Transverse colon (tissue), 4 donors: ENCODE data around the gene ATP9B. TPM values are rescaled to one million over a fixed set of nuclear protein-coding genes. Genes with fewer than 3 reads are reported as not detected.

Source experiments
- DNase-seq: peaks from one replicate; pipeline ENCODE4 v3.0.0-alpha.2; 2019
- H3K27ac ChIP-seq, 4 donors: fragments of 200-600 bp; sonication (generic); 2 replicates each; pipeline ENCODE4 v1.5.1; 2016 to 2018; ENCODE audit warnings: inconsistent platforms in 4 of 4
- H3K27me3 ChIP-seq: fragments of 200-600 bp; sonication (generic); 2 replicates; pipeline ENCODE4 v1.5.1; 2017; ENCODE audit warnings: inconsistent platforms
- H3K36me3 ChIP-seq, 4 donors: fragments of 200-600 bp; sonication (generic); 2 replicates each; pipeline ENCODE4 v1.5.1; 2017 to 2019; ENCODE audit warnings: inconsistent platforms in 4 of 4
- H3K4me1 ChIP-seq, 4 donors: fragments of 200-600 bp; sonication (generic); 2 replicates each; pipeline ENCODE4 v1.5.1; 2017 to 2020; ENCODE audit warnings: inconsistent platforms in 4 of 4
- H3K4me3 ChIP-seq, 4 donors: fragments of 200-600 bp; sonication (generic); 1 replicate in 1 of 4; 2 replicates in 3 of 4; pipeline versions ENCODE4 v1.5.1 to v1.6.1; 2017 to 2019; ENCODE audit warnings: inconsistent platforms in 4 of 4
- H3K9me3 ChIP-seq, 2 donors: fragments of 200-600 bp; sonication (generic); 2 replicates each; pipeline ENCODE4 v1.5.1; 2017 to 2019; ENCODE audit warnings: inconsistent platforms in 2 of 2
- EP300 ChIP-seq: sonication (generic); formaldehyde crosslinking; IDR thresholded peaks from one replicate; pipeline ENCODE4 v1.6.1; 2017; ENCODE audit warnings: antibody characterized with exemption, low read depth
- POLR2A ChIP-seq: fragments of 450-650 bp; IDR thresholded peaks from one replicate; pipeline ENCODE4 v1.6.1; 2016; ENCODE audit warnings: antibody characterized with exemption, mild to moderate bottlenecking, moderate library complexity
- POLR2AphosphoS5 ChIP-seq, 3 donors: sonication (generic); formaldehyde crosslinking; IDR thresholded peaks; one replicate each; pipeline ENCODE4 v1.6.1; 2016; ENCODE audit warnings: antibody characterized with exemption in 3 of 3
- WGBS, 2 donors: methylation state at CpG; one replicate each; pipeline ENCODE4 v1.1.5; 2018; ENCODE audit warnings: low coverage in 1 of 2; 5-methylcytosine and 5-hydroxymethylcytosine counted together
- in situ Hi-C, 4 donors: fragments of 200-750 bp; cut with MboI; loops; one replicate each; pipeline versions ENCODE4 v1.15.0 to v1.15.1; 2017; ENCODE audit warnings: low sequenced_read_pairs in 3 of 4, low pct_ligation_motif_present in 1 of 4, low pct_unique_long_range_greater_than_20kb in 1 of 4
- intact Hi-C: fragments of 100-400 bp; cut with DNase I; formaldehyde crosslinking; loops from one replicate; pipeline ENCODE4 v1.15.1; 2023; ENCODE audit warnings: low total_unique reads
- total RNA-seq, 4 donors: library from RNA; depleted of rRNA; stranded (reverse); fragments of >200 nt; gene quantifications; one replicate each; pipeline ENCODE4 v1.1.0, GENCODE V29; 2016
- TF ChIP-seq, protein P1 (sequence below), 5 experiments: fragments of 200-600 bp in 3 of 5; fragments of 450-650 bp in 2 of 5; sonication (generic) in 3 of 5; IDR thresholded peaks; 1 replicate in 2 of 5; 2 replicates in 3 of 5; pipeline ENCODE4 v1.5.1; 2016 to 2017; ENCODE audit warnings: antibody characterized with exemption in 5 of 5, inconsistent platforms in 3 of 5, mild to moderate bottlenecking in 2 of 5, moderate library complexity in 1 of 5

ATP9B gene
- total RNA-seq, 4 donors from 2014 or later = 36.3 to 70.3 (median 41.6) TPM

DNA sequence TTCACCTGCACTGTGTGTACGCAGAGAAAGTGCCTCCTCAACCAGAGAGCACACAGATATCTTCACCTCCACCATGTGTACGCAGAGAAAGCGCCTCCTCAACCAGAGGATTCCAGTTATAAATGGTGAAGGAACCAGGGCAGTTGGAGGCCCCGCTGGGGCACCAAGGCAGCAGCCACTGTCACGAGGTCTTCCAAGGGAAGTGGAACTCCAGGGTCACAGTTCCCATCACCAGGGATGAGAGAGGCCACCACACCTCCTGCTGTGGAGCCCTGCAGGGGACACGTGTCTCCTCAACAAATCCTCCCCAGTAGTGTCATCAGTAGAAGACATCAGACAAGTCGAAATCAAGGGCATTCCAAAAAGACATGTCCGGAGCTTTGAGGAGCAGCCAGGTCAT is 298.3 kb downstream of the ATP9B start:
- WGBS, 2 donors = 94 to 100% methylated on average over 1 to 7 of the region's 8 CpGs
- Histone ChIP-seq H3K4me1 (no peaks in the 10 kb centered on the region), H3K4me3 (no peak overlapping the region), H3K27ac (no peak overlapping the region), H3K36me3 (no peaks in the 10 kb centered on the region), H3K9me3 (no peaks in the 10 kb centered on the region), H3K27me3 (no peaks in the 10 kb centered on the region)
- intact Hi-C loops = no loop called here
- in situ Hi-C loops = no loop called here
- TF ChIP-seq EP300 = no peak
- no peak for TF ChIP-seq POLR2AphosphoS5 (IDR thresholded peaks at IDR 0.05)
- TF ChIP-seq POLR2A = no peak
- TF ChIP-seq, protein P1, sequence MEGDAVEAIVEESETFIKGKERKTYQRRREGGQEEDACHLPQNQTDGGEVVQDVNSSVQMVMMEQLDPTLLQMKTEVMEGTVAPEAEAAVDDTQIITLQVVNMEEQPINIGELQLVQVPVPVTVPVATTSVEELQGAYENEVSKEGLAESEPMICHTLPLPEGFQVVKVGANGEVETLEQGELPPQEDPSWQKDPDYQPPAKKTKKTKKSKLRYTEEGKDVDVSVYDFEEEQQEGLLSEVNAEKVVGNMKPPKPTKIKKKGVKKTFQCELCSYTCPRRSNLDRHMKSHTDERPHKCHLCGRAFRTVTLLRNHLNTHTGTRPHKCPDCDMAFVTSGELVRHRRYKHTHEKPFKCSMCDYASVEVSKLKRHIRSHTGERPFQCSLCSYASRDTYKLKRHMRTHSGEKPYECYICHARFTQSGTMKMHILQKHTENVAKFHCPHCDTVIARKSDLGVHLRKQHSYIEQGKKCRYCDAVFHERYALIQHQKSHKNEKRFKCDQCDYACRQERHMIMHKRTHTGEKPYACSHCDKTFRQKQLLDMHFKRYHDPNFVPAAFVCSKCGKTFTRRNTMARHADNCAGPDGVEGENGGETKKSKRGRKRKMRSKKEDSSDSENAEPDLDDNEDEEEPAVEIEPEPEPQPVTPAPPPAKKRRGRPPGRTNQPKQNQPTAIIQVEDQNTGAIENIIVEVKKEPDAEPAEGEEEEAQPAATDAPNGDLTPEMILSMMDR (IDR thresholded peaks at IDR 0.05) = no peak
- DNase-seq = no peak

DNA sequence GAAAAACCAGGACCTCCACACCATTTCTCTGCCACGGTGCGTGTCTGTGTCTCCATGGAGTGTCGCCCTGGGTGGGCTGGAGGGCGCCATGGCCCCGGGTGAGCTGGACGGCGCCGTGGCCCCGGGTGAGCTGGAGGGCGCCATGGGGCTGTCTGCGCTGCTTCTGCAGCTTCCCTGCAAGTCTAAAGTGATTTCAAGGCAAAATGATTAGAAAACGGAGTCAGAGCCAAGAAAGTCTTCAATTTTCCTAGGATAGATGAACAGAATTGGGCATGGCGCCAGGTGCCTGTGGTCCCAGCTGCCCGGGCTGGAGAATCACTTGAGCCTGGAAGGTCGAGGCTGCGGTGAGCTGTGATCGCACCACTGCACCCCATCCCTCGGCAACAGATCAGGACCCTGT is 298.8 kb downstream of the ATP9B start:
- in situ Hi-C loops (no loop called here), intact Hi-C loops (no loop called here)
- DNase-seq = no peak
- no peaks in the 10 kb centered on the region for H3K9me3 ChIP-seq
- no peaks in the 10 kb centered on the region for H3K4me1 ChIP-seq
- no peak for TF ChIP-seq EP300
- TF ChIP-seq POLR2AphosphoS5 (IDR thresholded peaks at IDR 0.05) = no peak
- no peak for TF ChIP-seq POLR2A
- TF ChIP-seq, protein P1 (IDR thresholded peaks at IDR 0.05) = no peak
- H3K27ac ChIP-seq = no peak overlapping the region
- no peaks in the 10 kb centered on the region for H3K36me3 ChIP-seq
- no peak overlapping the region for H3K4me3 ChIP-seq
- WGBS, 2 donors = 87% methylated on average over 18 of the region's 18 CpGs; no CpG with 5 or more reads in 1 of the 2 donors
- no peaks in the 10 kb centered on the region for H3K27me3 ChIP-seq

DNA sequence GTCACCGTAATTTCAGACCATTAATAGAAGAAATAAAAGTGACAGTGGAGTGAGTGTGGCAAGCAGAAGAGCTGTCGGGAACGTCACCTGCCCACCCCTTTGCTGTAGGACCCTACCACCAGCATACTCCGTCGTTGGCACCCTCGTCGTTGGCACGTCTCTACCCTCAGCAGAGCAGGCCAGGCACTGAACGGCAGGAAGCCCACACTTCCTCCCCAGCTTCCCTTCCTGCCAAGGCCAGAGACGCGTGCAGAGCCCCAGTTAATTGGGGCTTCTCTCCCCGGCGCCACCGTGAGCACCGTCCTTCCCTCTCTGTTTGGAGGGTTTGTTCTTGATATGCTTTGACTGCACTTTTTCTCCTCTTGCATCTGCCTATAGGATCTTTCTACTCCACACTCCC is 299.5 kb downstream of the ATP9B start:
- Histone ChIP-seq H3K9me3 (no peaks in the 10 kb centered on the region), H3K4me3 (no peak overlapping the region), H3K27me3 (no peaks in the 10 kb centered on the region), H3K36me3 (no peaks in the 10 kb centered on the region), H3K4me1 (no peaks in the 10 kb centered on the region), H3K27ac (no peak overlapping the region)
- intact Hi-C loops (no loop called here), in situ Hi-C loops (no loop called here)
- 75 to 84% methylated on average over 9 to 15 of the region's 15 CpGs for WGBS, 2 donors
- no peak for DNase-seq
- TF ChIP-seq, protein P1 (IDR thresholded peaks at IDR 0.05) = no peak
- TF ChIP-seq POLR2A (no peak), POLR2AphosphoS5 (IDR thresholded peaks at IDR 0.05) (no peak)

DNA sequence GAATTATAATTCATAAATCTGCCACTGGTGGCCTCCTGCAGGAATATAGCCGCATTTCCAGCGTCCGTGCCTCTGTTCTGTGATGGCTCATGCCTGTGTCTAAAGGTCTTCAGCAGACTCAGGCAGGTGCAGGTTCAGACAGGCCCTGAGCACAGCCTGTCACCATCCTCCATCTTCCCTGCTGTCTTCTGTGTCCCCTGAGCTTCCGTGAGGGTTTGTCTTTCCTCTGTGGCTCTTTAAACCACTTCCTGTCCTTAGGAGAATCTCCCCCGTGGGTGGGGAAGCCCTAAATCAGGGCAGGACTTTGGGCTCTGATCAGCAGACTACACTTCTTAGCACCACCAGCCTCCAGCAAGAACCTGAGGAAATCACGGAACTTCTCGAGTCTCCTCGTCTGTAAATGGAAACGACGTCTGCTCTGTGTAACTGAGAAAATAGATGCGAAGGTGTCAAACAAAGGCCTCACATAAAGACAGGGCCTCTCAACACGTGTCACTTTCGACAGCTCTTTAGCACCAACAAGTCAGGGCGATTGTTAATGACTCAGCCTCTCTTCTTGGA is 302.4 kb downstream of the ATP9B start:
- no peak for DNase-seq
- 83 to 95% methylated on average over 8 to 14 of the region's 14 CpGs for WGBS, 2 donors
- no peaks in the 10 kb centered on the region for H3K4me1 ChIP-seq
- no peak overlapping the region for H3K27ac ChIP-seq
- H3K36me3 ChIP-seq = no peaks in the 10 kb centered on the region
- no peak for TF ChIP-seq EP300
- no peak for TF ChIP-seq POLR2AphosphoS5 (IDR thresholded peaks at IDR 0.05)
- TF ChIP-seq, protein P1 (IDR thresholded peaks at IDR 0.05) = no peak
- TF ChIP-seq POLR2A = no peak
- intact Hi-C loops = no loop called here
- H3K9me3 ChIP-seq = no peaks in the 10 kb centered on the region
- no peaks in the 10 kb centered on the region for H3K27me3 ChIP-seq
- in situ Hi-C loops = loop anchor here in 3 of 4 donors (5.0 to 10.0 kb wide), 4 partner anchors 163 to 283 kb away; no protein-coding TSS in a partner anchor
- no peak overlapping the region for H3K4me3 ChIP-seq
